WTC11 (cell line): ENCODE results near the gene GGTLC1. TPM values are rescaled to one million over a fixed set of nuclear protein-coding genes. Genes with fewer than 3 reads are reported as not detected.

Experiments used
- ATAC-seq: fragments of 200-7000 bp; cut with Tn5 transposase; 2 replicates; pipeline ENCODE4 v1.10.0; 2021; ENCODE audit warnings: mild to moderate bottlenecking, moderate library complexity
- CTCF ChIA-PET: fragments of 300-600 bp; sonication (Branson Sonifier 250); formaldehyde crosslinking; loops from one replicate; lab custom pipeline; 2021; ENCODE audit warnings: antibody characterized with exemption; lab: Charles Lee
- POLR2A ChIA-PET: fragments of 350-600 bp; sonication (Branson Sonifier 250); formaldehyde crosslinking; loops from one replicate; lab custom pipeline; 2021; ENCODE audit warnings: antibody characterized with exemption; lab: Charles Lee
- DNase-seq: peaks from one replicate; pipeline ENCODE4 v3.0.0; 2021; ENCODE audit warnings: low spot score
- H3K27ac Mint-ChIP-seq: 2 replicates; pipeline ENCODE4 v1.8.0; 2021; ENCODE audit warnings: mixed read lengths
- H3K27me3 Mint-ChIP-seq: 2 replicates; pipeline ENCODE4 v1.8.0; 2021; ENCODE audit warnings: low read depth, mild to moderate bottlenecking, moderate library complexity, mixed read lengths
- H3K36me3 Mint-ChIP-seq: 2 replicates; pipeline ENCODE4 v1.8.0; 2021; ENCODE audit warnings: mixed read lengths
- H3K4me1 Mint-ChIP-seq: 2 replicates; pipeline ENCODE4 v1.8.0; 2022; ENCODE audit warnings: mixed read lengths
- H3K4me3 Mint-ChIP-seq: 2 replicates; pipeline ENCODE4 v1.8.0; 2021; ENCODE audit warnings: mild to moderate bottlenecking, moderate library complexity, mixed read lengths
- H3K9me3 Mint-ChIP-seq: 2 replicates; pipeline ENCODE4 v1.8.0; 2021; ENCODE audit warnings: mixed read lengths
- AFF4 ChIP-seq: sonication (generic); formaldehyde crosslinking; IDR thresholded peaks from 2 replicates; pipeline ENCODE4 v1.8.1; 2023; ENCODE audit warnings: mild to moderate bottlenecking, missing genetic modification reagents, borderline replicate concordance
- ATF3 ChIP-seq: sonication (generic); formaldehyde crosslinking; conservative IDR thresholded peaks from 2 replicates; pipeline ENCODE4 v1.8.1; 2022; ENCODE audit warnings: mild to moderate bottlenecking, missing genetic modification reagents
- CBFB ChIP-seq: sonication (generic); formaldehyde crosslinking; IDR thresholded peaks from 2 replicates; pipeline ENCODE4 v1.8.1; 2022; ENCODE audit warnings: mild to moderate bottlenecking, low read depth, missing genetic modification reagents
- E2F1 ChIP-seq: sonication (generic); formaldehyde crosslinking; IDR thresholded peaks from 2 replicates; pipeline ENCODE4 v1.8.0; 2022; ENCODE audit warnings: mild to moderate bottlenecking, missing genetic modification reagents
- E2F5 ChIP-seq: sonication (generic); formaldehyde crosslinking; IDR thresholded peaks from 2 replicates; pipeline ENCODE4 v1.8.1; 2022; ENCODE audit warnings: mild to moderate bottlenecking, moderate library complexity, missing genetic modification reagents
- FOXK1 ChIP-seq: sonication (generic); formaldehyde crosslinking; IDR thresholded peaks from 2 replicates; pipeline ENCODE4 v1.8.0; 2022; ENCODE audit warnings: mild to moderate bottlenecking, moderate library complexity, missing genetic modification reagents
- FOXP4 ChIP-seq: sonication (generic); formaldehyde crosslinking; IDR thresholded peaks from 2 replicates; pipeline ENCODE4 v1.8.0; 2022; ENCODE audit warnings: mild to moderate bottlenecking, missing genetic modification reagents
- HMGA2 ChIP-seq: fragments of 250-450 bp; sonication (Bioruptor Pico); IDR thresholded peaks from 2 replicates; pipeline ENCODE4 v1.4.0; 2021; ENCODE audit warnings: mild to moderate bottlenecking, moderate library complexity
- IRF2 ChIP-seq: sonication (generic); formaldehyde crosslinking; IDR thresholded peaks from 2 replicates; pipeline ENCODE4 v1.8.0; 2022; ENCODE audit warnings: low read depth, missing genetic modification reagents, borderline replicate concordance
- MXD4 ChIP-seq: fragments of 250-450 bp; sonication (Bioruptor Pico); IDR thresholded peaks from 2 replicates; pipeline ENCODE4 v1.8.0; 2021; ENCODE audit warnings: mild to moderate bottlenecking, moderate library complexity, borderline replicate concordance
- NFE2L1 ChIP-seq: sonication (generic); formaldehyde crosslinking; IDR thresholded peaks from 2 replicates; pipeline ENCODE4 v1.8.1; 2023; ENCODE audit warnings: missing genetic modification reagents
- NR2C2 ChIP-seq: sonication (generic); formaldehyde crosslinking; IDR thresholded peaks from 2 replicates; pipeline ENCODE4 v1.8.0; 2022; ENCODE audit warnings: mild to moderate bottlenecking, missing genetic modification reagents
- NR3C1 ChIP-seq: sonication (generic); formaldehyde crosslinking; conservative IDR thresholded peaks from 2 replicates; pipeline ENCODE4 v1.8.1; 2023; ENCODE audit warnings: low read depth, mild to moderate bottlenecking, missing genetic modification reagents
- PRRX2 ChIP-seq: fragments of 250-450 bp; sonication (Bioruptor Pico); IDR thresholded peaks from 2 replicates; pipeline ENCODE4 v1.8.0; 2021; ENCODE audit warnings: mild to moderate bottlenecking
- RORB ChIP-seq: fragments of 250-450 bp; sonication (Bioruptor Pico); IDR thresholded peaks from 2 replicates; pipeline ENCODE4 v1.9.0; 2021; ENCODE audit warnings: mild to moderate bottlenecking
- SOX15 ChIP-seq: fragments of 250-450 bp; sonication (Bioruptor Pico); IDR thresholded peaks from 2 replicates; pipeline ENCODE4 v1.9.0; 2021; ENCODE audit warnings: mild to moderate bottlenecking
- SP1 ChIP-seq: sonication (generic); formaldehyde crosslinking; conservative IDR thresholded peaks from 2 replicates; pipeline ENCODE4 v1.8.1; 2022; ENCODE audit warnings: missing genetic modification reagents
- TEAD1 ChIP-seq: sonication (generic); formaldehyde crosslinking; IDR thresholded peaks from 2 replicates; pipeline ENCODE4 v1.8.0; 2022; ENCODE audit warnings: mild to moderate bottlenecking, missing genetic modification reagents
- TEAD4 ChIP-seq: sonication (generic); formaldehyde crosslinking; IDR thresholded peaks from 2 replicates; pipeline ENCODE4 v1.8.0; 2022; ENCODE audit warnings: mild to moderate bottlenecking, missing genetic modification reagents
- ZBTB21 ChIP-seq: sonication (generic); formaldehyde crosslinking; IDR thresholded peaks from 2 replicates; pipeline ENCODE4 v1.8.1; 2023; ENCODE audit warnings: mild to moderate bottlenecking, missing genetic modification reagents, borderline replicate concordance
- ZNF138 ChIP-seq: sonication (generic); formaldehyde crosslinking; conservative IDR thresholded peaks from 2 replicates; pipeline ENCODE4 v1.8.1; 2022; ENCODE audit warnings: mild to moderate bottlenecking, moderate library complexity, missing genetic modification reagents
- ZNF219 ChIP-seq: sonication (generic); formaldehyde crosslinking; IDR thresholded peaks from 2 replicates; pipeline ENCODE4 v1.8.0; 2023; ENCODE audit warnings: missing genetic modification reagents, mild to moderate bottlenecking, borderline replicate concordance
- ZNF512 ChIP-seq: sonication (generic); formaldehyde crosslinking; IDR thresholded peaks from 2 replicates; pipeline ENCODE4 v1.8.1; 2022; ENCODE audit warnings: missing genetic modification reagents, borderline replicate concordance
- ZNF671 ChIP-seq: fragments of 250-450 bp; sonication (Bioruptor Pico); IDR thresholded peaks from 2 replicates; pipeline ENCODE4 v1.8.0; 2021; ENCODE audit warnings: mild to moderate bottlenecking
- total RNA-seq: library from RNA; stranded (reverse); gene quantifications from 3 replicates; pipeline ENCODE4 v1.2.3, GENCODE V29; 2021

The GGTLC1 gene
- total RNA-seq, 1 experiment from 2014 or later: not detected

- POLR2A ChIA-PET: no interaction called here
These were observed 44.6 kb upstream of the GGTLC1 start for GRCh38 chr20:24033151-24033550.

GRCh38 chr20:24032400-24032898, 43.9 kb upstream of the GGTLC1 start:
- DNase-seq: no peak
- Mint-ChIP-seq H3K27me3 (no peaks in the 10 kb centered on the region), H3K27ac (no peak overlapping the region), H3K9me3 (0 out of 2 replicates have a peak, but pooled peaks cover 4% of the 10 kb centered on the region), H3K4me3 (no peak overlapping the region), H3K4me1 (peaks cover 8% of the 10 kb centered on the region), H3K36me3 (no peaks in the 10 kb centered on the region)
- ChIA-PET CTCF (interaction anchor here (0.7 kb wide), 1 partner anchor 128 kb away, joined by 3 read pairs; no protein-coding TSS in a partner anchor), POLR2A (no interaction called here)
- ATAC-seq: no peak
- no peak for TF ChIP-seq NR2C2 (CRISPR knock-in tag)

More at GRCh38 chr20:24033151-24033550, 44.6 kb upstream of the GGTLC1 start:
- Mint-ChIP-seq H3K4me3 (no peak overlapping the region), H3K36me3 (no peaks in the 10 kb centered on the region), H3K9me3 (0 out of 2 replicates have a peak, but pooled peaks cover 4% of the 10 kb centered on the region), H3K4me1 (peaks cover 8% of the 10 kb centered on the region), H3K27ac (no peak overlapping the region), H3K27me3 (no peaks in the 10 kb centered on the region)
- TF ChIP-seq ATF3 (no peak), MXD4 (CRISPR knock-in tag) (no peak), ZNF138 (CRISPR knock-in tag) (no peak), IRF2 (no peak), ZNF512 (CRISPR knock-in tag) (no peak), PRRX2 (CRISPR knock-in tag) (no peak), FOXK1 (CRISPR knock-in tag) (no peak), CBFB (CRISPR knock-in tag) (no peak), NR3C1 (CRISPR knock-in tag) (no peak), E2F1 (CRISPR knock-in tag) (no peak), E2F5 (CRISPR knock-in tag) (no peak), ZNF219 (no peak), SP1 (CRISPR knock-in tag) (no peak), ZBTB21 (no peak), TEAD4 (CRISPR knock-in tag) (no peak), FOXP4 (no peak), RORB (CRISPR knock-in tag) (no peak)
- ATAC-seq (no peak), DNase-seq (no peak)
- CTCF ChIA-PET: no interaction called here

GRCh38 chr20:24027229-24027628, 38.6 kb upstream of the GGTLC1 start:
- ChIA-PET CTCF (interaction anchor here (1.3 to 1.4 kb wide), 2 partner anchors 123 to 134 kb away, joined by 3 read pairs; no protein-coding TSS in a partner anchor), POLR2A (no interaction called here)
- Mint-ChIP-seq H3K27ac (no peak overlapping the region), H3K27me3 (peaks cover 4% of the 10 kb centered on the region; the same call in 1 of the 2 replicates), H3K36me3 (no peaks in the 10 kb centered on the region), H3K9me3 (no peaks in the 10 kb centered on the region), H3K4me3 (no peak overlapping the region), H3K4me1 (0 out of 2 replicates have a peak, but pooled peaks cover 4% of the 10 kb centered on the region)
- DNase-seq (no peak), ATAC-seq (no peak)
- TF ChIP-seq TEAD1 (CRISPR knock-in tag): no peak
- no peak for TF ChIP-seq NFE2L1 (CRISPR knock-in tag)
- no peak for TF ChIP-seq ZNF671 (CRISPR knock-in tag)
- TF ChIP-seq PRRX2 (CRISPR knock-in tag): no peak
- TF ChIP-seq SOX15 (CRISPR knock-in tag): no peak
- no peak for TF ChIP-seq AFF4 (CRISPR knock-in tag)
- no peak for TF ChIP-seq HMGA2
